GM18507 (cell line): ENCODE data around the gene OAS3.
A peak's percentile ranks its signal among the peaks of the same experiment; 100 is the strongest.
"Not testable (repeated sequence)": the region's sequence is repeated elsewhere in the genome, so short reads cannot be mapped to it uniquely, and the experiment has no call there.

ENCODE experiments used
- DNase-seq: peaks from one replicate; pipeline ENCODE4 v3.0.0; 2011; ENCODE audit warnings: low read depth; ENCODE audit not compliant: insufficient read length; ENCODE audit errors: extremely low spot score
- FAIRE-seq: peaks from 2 replicates; lab custom pipeline; 2011; peaks lifted over from hg19 to GRCh38; lab: Jason Lieb, UNC

The OAS3 gene

GRCh38 chr12:112937741-112938719 lies at the start of gene OAS3:
Gene OAS3 (plus strand): TSS chr12:112938474. CDS start chr12:112938531, 57 bp downstream.
- no peak for DNase-seq

GRCh38 chr12:112891093-112892024 lies 46.9 kb upstream of the OAS3 start:
- DNase-seq (no peak), FAIRE-seq (no peak)

More at GRCh38 chr12:112937741-112938719, at the start of gene OAS3:
- peak; percentile 86 for FAIRE-seq

GRCh38 chr12:112892856-112893255 lies 45.4 kb upstream of the OAS3 start:
- FAIRE-seq: no peak
- DNase-seq: no peak

- peak; percentile 49 for FAIRE-seq
These were observed 44.1 kb upstream of the OAS3 start for GRCh38 chr12:112894128-112894527.

GRCh38 chr12:112898380-112898779 lies 39.9 kb upstream of the OAS3 start:
- DNase-seq (no peak), FAIRE-seq (no peak)

More at GRCh38 chr12:112894128-112894527, 44.1 kb upstream of the OAS3 start:
- no peak for DNase-seq

- peak; percentile 48 for DNase-seq
- FAIRE-seq: peak; percentile 93
These were observed 37.8 kb upstream of the OAS3 start for GRCh38 chr12:112900298-112901145.

GRCh38 chr12:112901271-112901670 lies 37.0 kb upstream of the OAS3 start:
- FAIRE-seq (no peak), DNase-seq (no peak)

GRCh38 chr12:112904571-112904970 lies 33.7 kb upstream of the OAS3 start:
- no peak for DNase-seq
- no peak for FAIRE-seq

- FAIRE-seq: peak; percentile 29
- no peak for DNase-seq
These were observed 32.7 kb upstream of the OAS3 start for GRCh38 chr12:112905451-112906089.

GRCh38 chr12:112906712-112907414 lies 31.4 kb upstream of the OAS3 start, which contains the start of gene OAS1:
Gene OAS1 (plus strand): TSS chr12:112906962. CDS start chr12:112907040, 78 bp downstream.
- FAIRE-seq: peak; percentile 97
- DNase-seq: peak; percentile 67

- FAIRE-seq: no peak
- DNase-seq: peak; percentile 12
These were observed 30.7 kb upstream of the OAS3 start for GRCh38 chr12:112907415-112908157.

GRCh38 chr12:112908548-112908947 lies 29.7 kb upstream of the OAS3 start:
- DNase-seq: no peak
- no peak for FAIRE-seq

- FAIRE-seq (no peak), DNase-seq (no peak)
These were observed 28.6 kb upstream of the OAS3 start for GRCh38 chr12:112909693-112910092.

GRCh38 chr12:112913038-112913688 lies 25.1 kb upstream of the OAS3 start:
- no peak for FAIRE-seq

GRCh38 chr12:112913888-112914287 lies 24.4 kb upstream of the OAS3 start:
- not testable (repeated sequence) for DNase-seq, FAIRE-seq

More at GRCh38 chr12:112913038-112913688, 25.1 kb upstream of the OAS3 start:
- no peak for DNase-seq

GRCh38 chr12:112916270-112916669 lies 22.0 kb upstream of the OAS3 start:
- FAIRE-seq (no peak), DNase-seq (no peak)

GRCh38 chr12:112919121-112919520 lies 19.2 kb upstream of the OAS3 start:
- DNase-seq (no peak), FAIRE-seq (no peak)
